Activated naive CD8-positive, alpha-beta T cell treated with anti-CD3 and anti-CD28 coated beads, Interleukin-2, amount 50 U/mL, for 16 hours (primary cell): ENCODE data around the gene RITA1.

Experiments used
- DNase-seq: peaks from one replicate; pipeline ENCODE4 v3.0.0-alpha.2; 2020; ENCODE audit warnings: low read depth, low spot score

The RITA1 gene

GRCh38 chr12:113152835-113153814 is 32.4 kb upstream of the RITA1 start:
- DNase-seq: peak; percentile 23

- no peak for DNase-seq
Measured at GRCh38 chr12:113154351-113154973, 31.1 kb upstream of the RITA1 start.

- DNase-seq: no peak
Measured at GRCh38 chr12:113155060-113155459, 30.5 kb upstream of the RITA1 start.

GRCh38 chr12:113155646-113156045 is 29.9 kb upstream of the RITA1 start:
- DNase-seq: no peak

GRCh38 chr12:113157218-113157859 is 28.2 kb upstream of the RITA1 start:
- no peak for DNase-seq

- DNase-seq: no peak
Measured at GRCh38 chr12:113158439-113159203, 26.9 kb upstream of the RITA1 start.

- no peak for DNase-seq
Measured at GRCh38 chr12:113159937-113160336, 25.6 kb upstream of the RITA1 start.

GRCh38 chr12:113161415-113162016 is 24.0 kb upstream of the RITA1 start:
- no peak for DNase-seq

GRCh38 chr12:113162102-113163029 is 23.2 kb upstream of the RITA1 start:
- no peak for DNase-seq

GRCh38 chr12:113163030-113163360 is 22.5 kb upstream of the RITA1 start:
- DNase-seq: no peak

- no peak for DNase-seq
Measured at GRCh38 chr12:113164014-113164413, 21.5 kb upstream of the RITA1 start.

- DNase-seq: no peak
Measured at GRCh38 chr12:113165521-113166450, 19.7 kb upstream of the RITA1 start.

GRCh38 chr12:113167868-113168267 is 17.7 kb upstream of the RITA1 start:
- DNase-seq: no peak

- no peak for DNase-seq
Measured at GRCh38 chr12:113169697-113170096, 15.8 kb upstream of the RITA1 start.

GRCh38 chr12:113170457-113170856 is 15.1 kb upstream of the RITA1 start:
- no peak for DNase-seq

GRCh38 chr12:113170926-113171325 is 14.6 kb upstream of the RITA1 start:
- no peak for DNase-seq

- no peak for DNase-seq
Measured at GRCh38 chr12:113171543-113171942, 14.0 kb upstream of the RITA1 start.

GRCh38 chr12:113172185-113172584 is 13.3 kb upstream of the RITA1 start:
- no peak for DNase-seq

- no peak for DNase-seq
Measured at GRCh38 chr12:113173081-113173698, 12.3 kb upstream of the RITA1 start.
